Stimulated activated CD4-positive, alpha-beta T cell treated with anti-CD3 and anti-CD28 coated beads, Interleukin-4, amount 100 ng/mL, for 4 hours (primary cell): Measurements from ENCODE around the gene RAPGEF4.
A peak's percentile ranks its signal among the peaks of the same experiment; 100 is the strongest.

Experiments used
- DNase-seq, 2 experiments: peaks; one replicate each; pipeline ENCODE4 v3.0.0-alpha.2; 2020

Gene RAPGEF4

DNA sequence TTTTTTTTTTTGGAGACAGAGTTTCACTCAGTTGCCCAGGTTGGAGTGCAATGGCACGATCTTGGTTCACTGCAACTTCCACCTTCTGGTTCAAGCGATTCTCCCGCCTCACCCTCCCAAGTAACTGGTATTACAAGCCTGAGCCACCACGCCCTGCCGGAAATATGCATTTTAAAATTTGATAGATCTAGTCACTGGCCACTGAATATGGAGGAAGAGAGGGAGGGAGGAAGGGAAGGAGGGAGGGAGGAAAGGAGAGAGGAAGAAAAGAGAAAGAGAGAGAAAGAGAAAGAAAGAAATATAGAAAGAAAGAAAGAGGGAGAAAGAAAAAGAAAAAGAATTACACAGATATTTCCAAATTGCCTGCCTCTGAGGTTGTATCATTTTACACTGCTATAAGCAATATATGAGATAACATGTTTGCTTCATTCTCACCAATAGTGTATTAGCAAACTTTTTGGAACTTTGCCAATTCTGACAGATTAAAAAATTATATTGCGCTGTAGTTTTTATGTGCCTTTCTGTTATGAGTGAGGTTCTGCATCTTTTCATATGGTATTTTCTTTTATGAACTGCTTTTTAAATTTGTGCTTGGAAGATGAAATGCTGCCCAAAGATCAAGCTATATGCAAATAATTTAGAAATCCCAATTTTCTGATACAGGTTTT lies 178.8 kb downstream of the RAPGEF4 start:
- no peak for DNase-seq

DNA sequence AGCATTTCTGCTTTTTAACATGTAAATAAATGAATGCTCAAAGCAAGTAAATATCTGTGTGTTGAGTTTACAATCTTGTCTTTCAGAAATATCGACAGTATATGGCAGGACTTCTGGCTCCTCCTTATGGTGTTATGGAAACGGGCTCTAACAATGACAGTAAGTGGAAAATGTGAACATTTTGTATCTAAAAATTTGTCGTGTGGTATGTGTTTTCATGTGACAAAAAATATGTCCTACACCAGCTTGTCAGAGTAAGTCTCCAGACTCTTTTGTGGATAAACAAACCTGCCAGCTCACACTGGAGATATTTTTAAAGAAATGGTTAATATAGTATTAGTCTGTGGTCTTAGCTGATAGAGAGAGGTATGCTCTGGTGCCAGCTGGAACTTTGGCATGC lies 182.1 kb downstream of the RAPGEF4 start:
- no peak for DNase-seq

DNA sequence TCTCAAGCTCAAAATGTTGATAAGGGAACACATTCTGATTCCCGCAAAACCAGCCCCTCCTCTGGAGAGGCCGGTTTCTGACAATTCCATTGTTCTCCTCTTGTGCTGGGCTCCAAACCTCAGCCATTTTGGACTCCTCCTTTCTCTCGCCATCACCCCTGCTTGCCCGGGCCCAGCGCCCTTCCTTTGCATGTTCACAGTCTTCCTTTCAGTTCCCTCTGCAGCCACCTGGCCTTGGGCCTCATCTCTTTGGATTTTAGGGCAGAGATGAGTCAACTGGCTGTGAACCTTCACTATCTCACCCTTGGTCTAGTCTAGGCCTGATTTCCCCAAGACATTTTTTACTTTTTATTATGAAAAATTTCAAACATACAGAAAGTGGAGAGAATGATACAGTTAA lies 184.1 kb downstream of the RAPGEF4 start:
- no peak for DNase-seq

- DNase-seq, result no peak
These were observed 186.0 kb downstream of the RAPGEF4 start for GRCh38 chr2:172921532-172922236.

- no peak for DNase-seq
These were observed 186.7 kb downstream of the RAPGEF4 start for GRCh38 chr2:172922306-172922705.

GRCh38 chr2:172922815-172923214 lies 187.2 kb downstream of the RAPGEF4 start:
- DNase-seq, result no peak

- DNase-seq, result no peak
These were observed 188.5 kb downstream of the RAPGEF4 start for GRCh38 chr2:172924097-172924660.

DNA sequence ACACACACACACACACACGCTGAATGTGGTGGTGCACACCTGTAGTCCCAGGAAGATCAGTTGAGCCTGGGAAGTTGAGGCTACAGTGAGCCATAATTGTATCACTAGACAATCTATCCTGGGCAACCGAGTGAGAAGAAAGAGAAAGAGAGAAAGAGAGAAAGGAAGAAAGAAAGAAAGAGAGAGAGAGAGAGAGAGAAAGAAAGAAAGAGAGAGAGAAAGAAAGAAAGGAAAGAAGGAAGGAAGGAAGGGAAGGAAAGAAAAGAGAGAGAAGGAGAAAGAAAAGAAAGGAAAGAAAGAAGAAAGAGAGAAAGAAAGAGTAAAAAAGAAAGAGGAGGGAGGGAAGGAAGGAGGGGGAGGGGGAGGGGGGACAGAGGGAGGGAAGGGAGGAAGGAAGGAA lies 190.0 kb downstream of the RAPGEF4 start:
- no peak for DNase-seq

GRCh38 chr2:172926785-172927640 lies 191.4 kb downstream of the RAPGEF4 start:
- no peak for DNase-seq

GRCh38 chr2:172927641-172928357 lies 192.2 kb downstream of the RAPGEF4 start:
- no peak for DNase-seq

GRCh38 chr2:172928756-172929155 lies 193.1 kb downstream of the RAPGEF4 start:
- no peak for DNase-seq

DNA sequence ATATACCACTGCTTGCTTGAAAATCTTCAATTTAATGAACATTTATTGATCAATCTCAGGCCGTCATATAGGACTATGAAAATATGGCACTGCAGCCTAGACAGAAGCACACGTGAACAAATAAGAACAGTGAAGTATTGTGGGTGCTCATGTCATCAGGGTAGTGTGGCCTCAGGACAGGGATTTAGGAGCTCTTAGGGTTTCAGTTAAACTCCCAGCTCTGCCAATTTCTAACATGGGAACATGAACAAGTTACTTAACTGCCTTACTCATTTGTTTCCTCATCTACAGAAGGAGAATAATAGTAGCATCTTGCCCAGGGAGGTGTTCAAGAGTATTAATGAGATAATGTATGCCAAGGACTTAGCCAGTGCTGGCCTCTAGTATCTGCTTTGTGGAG lies 194.0 kb downstream of the RAPGEF4 start:
- no peak for DNase-seq

GRCh38 chr2:172930871-172931255 lies 195.2 kb downstream of the RAPGEF4 start:
- DNase-seq, result no peak

DNA sequence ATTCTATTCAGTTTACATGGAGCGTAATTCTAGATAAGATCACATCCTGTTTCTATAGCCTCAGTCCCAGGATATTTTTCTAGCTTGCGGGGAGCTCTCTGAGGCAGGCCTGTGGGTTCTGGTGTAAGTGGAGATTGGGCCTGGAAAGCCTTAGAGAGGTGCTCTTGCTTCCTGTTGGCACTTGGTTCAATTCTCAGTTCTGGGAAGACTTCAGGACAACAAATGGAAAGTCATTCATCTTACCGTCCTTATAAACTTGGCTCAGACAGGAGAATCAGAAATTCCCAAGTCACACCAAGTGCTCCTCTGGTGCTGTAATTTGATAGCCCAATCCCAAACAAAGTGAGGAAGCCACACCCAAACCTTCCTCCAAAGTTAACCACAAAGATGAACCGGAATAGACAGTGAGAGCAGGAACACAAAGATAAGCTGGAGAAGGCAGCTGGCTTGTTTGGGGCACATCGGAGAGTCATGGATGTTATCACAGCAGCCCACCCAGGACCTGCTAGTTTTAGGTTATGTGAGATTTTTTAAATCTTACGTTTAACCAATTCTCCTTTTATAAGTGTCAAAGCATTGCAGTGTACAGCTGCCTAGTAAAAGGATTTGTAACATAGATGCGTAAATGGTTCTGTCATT lies 195.7 kb downstream of the RAPGEF4 start:
- DNase-seq, result no peak

- DNase-seq, result peak; percentile 41 to 58
These were observed 196.4 kb downstream of the RAPGEF4 start for GRCh38 chr2:172931918-172932520.

DNA sequence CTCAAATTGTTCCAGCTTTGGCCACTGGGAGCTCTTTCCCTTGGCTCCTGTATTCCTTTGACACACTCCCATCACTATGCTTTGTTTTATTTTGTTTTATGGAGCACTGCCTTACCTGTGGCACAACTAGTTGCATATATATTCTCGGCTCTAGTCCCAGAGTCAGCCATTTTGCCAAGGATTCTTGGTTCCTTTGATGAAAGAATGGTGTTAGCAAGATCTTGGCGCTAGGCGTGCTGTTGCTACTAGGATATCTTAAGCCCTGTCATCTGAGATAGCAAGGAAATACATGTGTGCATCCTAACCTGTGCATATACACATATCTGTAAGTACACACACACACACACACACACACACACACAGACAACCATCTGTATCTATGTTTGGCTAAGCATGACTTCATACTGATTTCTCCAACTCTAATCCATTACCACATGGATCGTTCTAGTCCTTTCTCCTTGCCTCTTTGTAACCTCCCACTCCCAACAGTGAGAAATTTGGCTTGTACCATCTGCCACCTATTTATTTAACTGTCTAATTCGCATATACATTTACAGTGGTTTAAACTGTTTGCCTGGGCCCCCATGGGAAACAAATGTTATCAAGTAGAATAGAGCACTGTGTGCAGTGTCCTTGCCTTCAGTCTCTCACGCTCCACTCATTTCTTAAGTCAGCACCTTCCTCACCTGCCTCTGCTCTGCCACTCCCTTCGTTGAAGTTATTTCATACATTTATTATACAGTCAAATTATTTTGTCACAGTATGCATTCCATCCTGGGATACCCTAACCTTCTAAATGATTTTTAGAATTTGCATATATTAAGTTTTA lies 202.5 kb downstream of the RAPGEF4 start:
- no peak for DNase-seq

DNA sequence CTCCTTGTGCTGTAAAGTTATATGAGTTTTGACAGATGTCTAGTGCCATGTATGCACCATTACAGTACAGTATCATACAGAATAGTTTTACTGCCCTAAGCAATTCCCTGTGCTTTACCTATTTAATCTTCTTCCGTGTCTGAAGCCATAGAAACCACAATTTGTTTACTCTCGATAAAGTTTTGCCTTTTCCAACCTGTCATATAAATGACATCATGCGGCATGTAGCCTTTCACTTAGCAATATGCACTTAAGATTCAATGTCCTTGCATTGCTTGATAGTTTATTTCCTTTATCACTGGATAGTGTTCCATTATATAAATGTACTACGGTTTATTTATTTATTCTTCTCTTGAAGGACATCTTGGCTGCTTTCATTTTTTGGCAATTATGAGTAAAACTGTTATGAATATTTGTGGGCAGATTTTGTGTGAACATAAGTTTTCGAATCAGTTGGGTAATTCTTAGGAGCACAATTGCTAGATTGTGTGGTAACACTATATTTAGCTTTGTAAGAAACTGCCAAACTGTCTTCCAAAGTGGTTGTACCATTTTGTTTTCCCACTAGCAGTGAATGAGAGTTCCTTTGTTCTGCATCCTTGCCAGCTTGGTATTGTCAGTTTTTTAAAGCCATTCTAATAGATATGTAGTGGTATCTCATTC lies 203.2 kb downstream of the RAPGEF4 start:
- DNase-seq, result no peak

GRCh38 chr2:172943539-172943938 lies 207.9 kb downstream of the RAPGEF4 start:
- no peak for DNase-seq

DNA sequence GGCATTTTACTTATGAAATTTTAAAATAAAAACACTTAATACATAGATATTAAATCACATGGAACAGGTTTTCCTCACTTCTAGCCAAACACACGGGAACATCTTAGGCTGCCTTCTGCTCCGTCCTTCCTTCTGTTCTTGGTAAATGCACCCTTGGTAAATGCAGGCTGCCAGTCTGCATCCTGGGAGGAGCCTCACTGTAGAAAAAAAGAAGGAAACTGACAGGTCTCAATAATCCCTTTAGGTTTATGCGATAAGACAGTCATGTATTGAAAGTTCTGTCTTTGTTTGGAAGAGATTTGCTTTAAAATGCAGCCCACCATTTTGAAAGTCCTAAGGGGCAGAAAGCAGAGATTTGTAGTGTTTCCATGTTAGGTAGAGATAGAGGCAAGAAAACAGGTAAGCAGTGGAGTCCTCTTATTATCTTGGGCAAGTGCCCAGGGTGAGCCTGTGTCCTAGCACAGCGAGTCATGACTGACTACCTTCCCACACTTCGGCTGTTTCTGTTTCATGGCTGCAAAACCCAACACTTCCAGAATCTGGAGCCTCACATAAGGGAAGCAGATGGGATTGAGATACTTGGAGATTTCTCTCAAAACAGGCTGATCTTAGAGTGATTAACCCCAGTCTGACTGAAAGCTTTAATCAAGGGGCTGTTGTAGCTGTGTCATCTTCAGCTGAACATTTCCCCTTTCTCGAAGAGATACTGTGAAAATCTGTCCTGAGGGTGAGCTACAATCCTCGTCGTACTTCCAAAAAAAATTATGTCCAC lies 208.6 kb downstream of the RAPGEF4 start:
- no peak for DNase-seq
